ENCODE data around the gene PARP15.
"Not testable (repeated sequence)": the region's sequence is repeated elsewhere in the genome, so short reads cannot be mapped to it uniquely, and the experiment has no call there.

PARP15 gene

GRCh38 chr3:122668930-122669730 is 91.7 kb downstream of the PARP15 start:
- DNase-seq (ENCODE audit: low spot score), result no peak

- DNase-seq (ENCODE audit: low spot score), result no peak
Observed at GRCh38 chr3:122671553-122671952, 94.1 kb downstream of the PARP15 start.

GRCh38 chr3:122674339-122674738 is 96.9 kb downstream of the PARP15 start:
- no peak for DNase-seq (ENCODE audit: low spot score)

- no peak for DNase-seq (ENCODE audit: low spot score)
Observed at GRCh38 chr3:122676759-122677158, 99.3 kb downstream of the PARP15 start.

GRCh38 chr3:122677216-122677615 is 99.8 kb downstream of the PARP15 start:
- no peak for DNase-seq (ENCODE audit: low spot score)

GRCh38 chr3:122678506-122678905 is 101.1 kb downstream of the PARP15 start:
- no peak for DNase-seq (ENCODE audit: low spot score)

- peak; percentile 76 for DNase-seq (ENCODE audit: low spot score)
Observed at GRCh38 chr3:122679085-122679881, 101.8 kb downstream of the PARP15 start.

GRCh38 chr3:122679882-122680474 is 102.5 kb downstream of the PARP15 start:
- peak; percentile 44 for DNase-seq (ENCODE audit: low spot score)

GRCh38 chr3:122680475-122681283 is 103.2 kb downstream of the PARP15 start, which contains the start of gene PARP14:
PARP14 (plus strand) TSS chr3:122680839; CDS start chr3:122680884, 45 bp downstream.
- DNase-seq (ENCODE audit: low spot score), result peak; percentile 71

GRCh38 chr3:122681284-122681973 is 104.0 kb downstream of the PARP15 start:
- no peak for DNase-seq (ENCODE audit: low spot score)

- no peak for DNase-seq (ENCODE audit: low spot score)
Observed at GRCh38 chr3:122681974-122682409, 104.5 kb downstream of the PARP15 start.

GRCh38 chr3:122682778-122683411 is 105.4 kb downstream of the PARP15 start:
- not testable (repeated sequence) for DNase-seq (ENCODE audit: low spot score)

- no peak for DNase-seq (ENCODE audit: low spot score)
Observed at GRCh38 chr3:122687298-122687697, 109.8 kb downstream of the PARP15 start.

Measured in hematopoietic multipotent progenitor cell treated with erythropoietin and hydrocortisone succinate and interleukin-3 and kit ligand, for 17 days (in vitro differentiated cells).